ENCODE data around the gene RNU1-3.
"Not testable (repeated sequence)": the region's sequence is repeated elsewhere in the genome, so short reads cannot be mapped to it uniquely, and the experiment has no call there.

The RNU1-3 gene

DNA sequence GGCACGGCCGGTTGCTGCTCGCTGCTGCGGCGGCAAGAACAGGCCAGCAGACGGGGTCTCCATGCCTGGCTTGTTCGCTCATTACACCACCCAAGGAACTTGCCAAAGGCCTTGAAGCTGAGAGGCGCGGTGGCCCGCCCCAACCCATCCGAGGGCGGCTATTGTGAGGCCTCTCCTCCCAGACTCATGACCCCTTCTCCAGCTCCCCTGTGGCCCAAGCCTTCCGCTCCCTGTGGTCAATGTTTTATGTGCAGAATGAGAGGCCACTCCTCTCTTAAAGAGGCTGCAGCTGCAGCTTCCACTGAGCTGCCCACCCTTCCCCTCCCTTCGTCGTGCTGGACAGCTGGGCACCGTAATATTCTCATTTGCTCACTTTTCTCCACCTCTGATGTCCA is 27.6 kb upstream of the RNU1-3 start:
- H3K4me3 ChIP-seq (ENCODE audit: low read length): not testable (repeated sequence)

DNA sequence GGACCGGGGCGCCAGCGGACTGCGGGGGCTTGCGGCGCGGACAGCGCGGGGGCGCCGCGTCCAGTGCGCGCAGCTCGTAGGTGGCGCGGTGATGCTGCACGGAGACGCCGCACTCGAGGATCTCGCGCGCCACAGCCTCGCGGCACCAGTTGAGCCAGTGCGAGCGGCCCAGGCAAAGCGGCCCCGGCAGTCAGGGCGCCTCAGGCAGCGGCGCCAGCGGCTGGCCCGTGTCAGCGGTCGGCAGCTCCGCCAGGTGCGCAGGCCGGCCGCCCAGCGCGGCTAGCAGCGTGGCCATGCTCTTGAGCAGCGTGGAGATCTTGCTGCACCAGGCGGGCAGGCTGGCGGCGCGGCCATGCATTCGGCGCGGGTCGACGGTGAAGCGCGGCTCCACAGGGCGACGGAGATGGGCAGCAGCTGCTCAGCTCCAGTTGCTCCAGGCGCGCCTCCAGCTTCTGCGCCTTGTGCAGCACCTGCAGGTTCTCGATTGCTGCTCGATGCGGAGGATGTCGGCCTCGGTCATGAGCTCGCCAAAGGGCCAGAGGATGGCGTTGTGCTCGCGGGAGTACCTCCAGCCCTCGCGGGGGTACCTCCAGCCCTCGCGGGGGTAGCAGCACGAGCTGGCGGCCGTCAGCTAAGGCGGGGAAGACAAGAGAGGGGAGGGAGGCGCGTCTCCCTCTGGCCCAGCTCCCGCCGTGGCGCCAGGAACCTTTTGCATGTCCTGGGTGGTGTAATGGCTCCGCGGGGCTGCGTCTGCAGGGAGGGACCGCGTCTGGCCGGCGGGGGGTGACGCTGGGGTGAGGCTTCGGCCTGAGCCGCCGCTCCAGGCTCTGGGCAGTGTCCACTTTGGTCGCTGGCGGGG is 26.9 kb upstream of the RNU1-3 start:
- H3K4me3 ChIP-seq (ENCODE audit: low read length): not testable (repeated sequence)

DNA sequence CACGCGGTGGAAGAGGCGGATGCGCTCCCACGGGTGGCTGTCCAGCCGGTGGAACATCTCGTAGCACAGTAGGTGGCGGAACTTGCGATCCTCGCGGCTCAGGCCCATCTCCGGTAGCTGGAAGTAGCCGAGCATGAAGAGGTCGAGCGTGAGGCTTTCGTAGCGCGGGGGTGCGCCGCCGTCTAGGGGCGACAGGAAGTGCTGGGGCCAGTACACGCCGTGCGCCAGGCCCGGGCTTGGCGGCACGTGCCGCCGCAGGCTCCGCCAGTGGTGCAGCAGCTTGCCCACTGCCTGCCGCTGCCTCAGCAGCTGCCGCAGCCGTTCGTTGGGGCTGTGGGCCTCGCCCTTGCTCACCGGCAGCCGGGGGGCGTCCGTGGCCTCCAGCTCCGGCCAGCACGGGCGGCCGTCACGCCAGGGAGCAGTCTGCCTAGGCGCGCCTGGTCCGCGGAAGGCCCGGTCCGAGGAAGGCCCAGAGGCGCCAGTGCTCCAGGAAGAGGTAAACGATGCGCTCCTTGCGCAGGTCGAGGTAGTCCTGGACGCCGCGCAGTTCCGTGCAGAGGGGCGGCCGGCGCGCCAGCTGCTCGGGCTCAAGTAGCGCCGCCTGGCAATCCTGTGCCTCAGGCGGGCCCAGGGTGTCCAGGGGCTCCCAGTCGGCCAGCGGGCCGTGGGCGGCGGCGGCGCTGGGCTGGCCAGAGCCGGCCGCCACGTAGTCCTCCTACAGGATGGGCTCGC is 26.1 kb upstream of the RNU1-3 start:
- H3K4me3 ChIP-seq (ENCODE audit: low read length): not testable (repeated sequence)

DNA sequence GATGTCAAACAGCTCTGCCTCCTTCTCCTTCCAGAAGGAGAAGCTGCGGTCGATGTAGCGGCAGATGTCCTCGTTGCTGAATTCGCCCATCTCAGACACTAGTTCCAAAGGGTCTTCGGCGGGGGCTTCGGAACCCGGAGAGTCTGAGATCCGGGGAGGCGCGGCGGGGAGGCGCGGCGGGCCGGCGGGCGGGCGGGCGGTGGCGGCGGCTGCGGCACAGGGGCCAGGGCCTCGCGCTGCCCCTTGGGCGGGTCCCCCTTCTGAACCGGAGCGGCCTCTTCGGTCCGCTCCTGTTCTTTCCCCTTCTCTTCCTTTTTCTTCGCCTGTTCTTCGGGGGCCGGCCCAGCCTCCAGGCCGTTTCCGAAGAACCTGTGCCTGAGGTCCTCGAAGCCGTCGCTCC is 25.5 kb upstream of the RNU1-3 start:
- H3K4me3 ChIP-seq (ENCODE audit: low read length): not testable (repeated sequence)

DNA sequence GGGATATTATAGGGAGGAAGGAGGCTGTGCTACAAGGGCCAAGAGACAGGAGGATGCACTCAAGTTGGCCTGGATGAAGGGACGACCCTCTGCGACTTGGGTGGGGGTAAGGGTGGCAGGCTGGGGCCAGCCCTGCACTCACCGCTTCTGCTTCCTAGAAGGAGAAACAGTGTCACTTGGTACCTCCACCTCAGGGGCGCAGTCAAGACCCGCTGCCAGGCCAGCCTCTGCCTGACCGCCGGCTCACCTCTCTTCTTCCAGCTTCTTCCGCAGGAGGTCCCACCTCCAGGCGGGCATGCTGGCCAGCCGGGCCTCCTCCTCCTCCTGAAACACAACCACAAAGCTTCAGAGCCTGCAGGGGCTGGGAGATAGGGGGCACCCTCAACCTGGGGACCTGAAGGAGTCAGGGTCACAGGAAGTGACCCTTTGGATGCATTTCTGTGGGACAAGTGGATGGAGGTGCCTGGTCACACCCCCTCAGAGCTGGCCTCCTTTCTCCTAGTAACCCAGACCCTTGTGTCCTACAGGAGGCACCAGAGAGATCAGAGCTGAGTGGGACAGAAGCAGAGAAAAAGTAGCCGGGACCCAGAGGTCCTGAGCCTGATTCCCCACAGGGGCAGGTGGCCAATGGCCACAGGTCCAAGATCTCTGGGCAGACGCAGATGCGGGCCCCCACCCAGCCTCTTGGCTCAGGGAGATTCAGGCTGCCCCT is 24.4 kb upstream of the RNU1-3 start:
- H3K4me3 ChIP-seq (ENCODE audit: low read length): not testable (repeated sequence)

DNA sequence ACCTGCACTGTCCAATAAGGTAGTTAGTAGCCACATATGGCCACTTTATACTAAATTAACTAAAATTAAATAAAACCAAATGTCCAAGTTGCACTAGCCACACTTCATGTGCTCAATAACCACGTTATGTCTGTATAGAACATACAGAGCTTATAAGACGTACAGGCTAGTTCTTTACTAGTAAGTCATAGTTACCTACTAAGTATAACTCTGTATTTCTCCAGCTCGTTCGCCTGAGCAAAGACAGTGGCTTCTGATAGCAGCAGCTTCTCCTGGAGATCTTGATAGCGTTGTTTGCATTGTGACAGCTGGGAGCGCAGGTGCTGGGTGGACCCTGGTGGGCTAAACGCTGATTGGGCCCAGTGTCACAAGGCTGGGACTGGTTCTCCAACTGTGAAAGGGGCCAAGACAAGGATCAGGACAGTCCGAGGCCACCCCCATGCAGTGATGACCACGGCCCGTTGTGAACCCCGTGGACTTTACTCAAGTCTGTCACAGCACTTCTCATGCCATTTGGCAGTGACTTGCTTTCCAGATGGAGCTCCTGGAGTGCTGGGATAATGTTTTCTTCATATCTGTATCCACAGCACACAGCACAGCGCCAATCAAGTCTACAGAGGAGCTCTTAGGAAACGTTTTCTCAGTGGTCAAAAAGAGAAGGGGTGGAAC is 20.5 kb upstream of the RNU1-3 start:
- not testable (repeated sequence) for H3K4me3 ChIP-seq (ENCODE audit: low read length)

DNA sequence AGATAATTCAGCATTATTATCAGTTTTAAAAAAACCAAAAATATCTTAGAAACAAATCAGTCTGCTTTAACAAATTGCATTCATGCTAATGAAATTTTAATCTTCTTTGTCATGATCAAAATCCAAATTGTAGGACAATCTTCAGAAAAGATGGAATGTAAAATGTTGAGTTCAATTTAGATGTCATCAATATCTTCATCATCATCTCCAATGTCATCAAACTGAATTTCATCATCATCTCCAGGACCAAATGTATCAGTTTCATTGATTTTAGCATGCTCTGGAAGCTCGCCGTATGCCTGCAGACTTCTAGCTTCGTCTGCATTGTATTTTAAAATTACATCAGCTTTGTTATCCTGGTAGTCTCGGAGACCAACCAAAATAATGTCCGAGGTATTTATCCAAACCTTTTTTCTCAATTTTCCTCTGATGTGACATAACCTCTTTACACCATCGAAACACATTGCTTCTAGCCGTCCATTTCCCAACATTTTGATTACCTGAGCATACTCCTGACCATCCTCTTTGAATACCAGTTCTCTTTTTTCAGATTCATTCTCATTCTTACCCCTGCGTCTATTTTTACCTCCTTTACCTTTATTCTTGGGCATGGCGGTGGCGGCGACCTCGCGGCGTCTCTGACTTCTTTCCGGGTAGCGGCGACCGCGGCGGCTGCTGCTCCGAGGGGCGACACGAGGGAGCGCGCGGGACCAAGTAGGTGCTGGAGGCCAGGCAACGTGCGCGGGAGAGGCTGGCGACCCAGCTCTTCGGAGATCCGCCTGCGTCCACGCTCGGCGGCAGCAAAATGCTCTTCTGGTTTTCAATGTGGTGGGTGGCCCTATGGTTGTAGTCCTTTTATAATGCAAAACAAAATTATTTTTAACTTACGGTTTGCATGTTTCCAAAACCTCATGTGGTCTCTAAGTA is 19.0 kb upstream of the RNU1-3 start:
- not testable (repeated sequence) for H3K4me3 ChIP-seq (ENCODE audit: low read length)

DNA sequence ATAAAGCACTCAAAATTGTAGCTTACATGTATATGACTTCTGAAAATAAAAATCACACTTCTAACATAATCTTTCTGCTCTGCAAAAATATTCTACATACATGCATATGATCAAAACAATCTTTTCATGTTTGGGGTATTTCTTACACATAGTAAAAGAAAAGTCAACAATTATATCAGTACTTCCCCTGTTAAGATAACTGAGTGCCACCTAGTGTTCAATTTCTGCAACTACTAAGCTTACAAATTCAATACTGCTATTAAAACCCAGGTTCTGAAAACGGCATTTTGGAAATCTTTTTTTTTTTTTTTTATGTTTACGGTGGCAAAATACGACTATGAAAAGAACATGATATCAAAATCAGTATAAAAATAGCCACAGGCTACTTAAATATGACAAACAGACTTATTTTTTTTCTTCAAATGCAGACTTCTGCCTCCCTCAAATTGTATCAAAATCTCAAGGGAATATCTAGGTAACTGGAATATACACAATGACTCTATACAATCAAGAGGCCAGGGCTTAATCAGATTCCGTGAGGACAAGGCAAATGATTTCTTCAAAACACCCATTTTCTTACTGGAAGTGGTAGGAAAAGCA is 18.1 kb upstream of the RNU1-3 start:
- H3K4me3 ChIP-seq (ENCODE audit: low read length): not testable (repeated sequence)

DNA sequence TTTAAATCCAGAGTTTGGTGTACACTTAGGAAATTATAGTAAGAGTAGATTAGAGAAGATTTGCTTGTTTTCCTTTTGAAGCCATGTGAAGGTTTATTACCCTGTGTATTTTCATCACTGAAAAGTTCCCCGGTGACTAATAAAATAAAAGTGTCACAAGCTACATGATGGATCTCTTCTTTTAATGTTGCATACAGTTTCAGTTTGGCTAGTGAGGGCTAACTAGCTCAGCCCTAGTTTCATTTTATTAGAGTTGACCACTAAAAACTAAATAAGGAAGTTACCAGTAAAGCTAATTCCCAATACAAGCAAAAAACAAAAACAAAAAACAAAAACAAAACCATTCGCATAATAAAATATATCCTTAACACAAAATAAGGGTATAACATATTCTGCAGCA is 17.4 kb upstream of the RNU1-3 start:
- H3K4me3 ChIP-seq (ENCODE audit: low read length): not testable (repeated sequence)

DNA sequence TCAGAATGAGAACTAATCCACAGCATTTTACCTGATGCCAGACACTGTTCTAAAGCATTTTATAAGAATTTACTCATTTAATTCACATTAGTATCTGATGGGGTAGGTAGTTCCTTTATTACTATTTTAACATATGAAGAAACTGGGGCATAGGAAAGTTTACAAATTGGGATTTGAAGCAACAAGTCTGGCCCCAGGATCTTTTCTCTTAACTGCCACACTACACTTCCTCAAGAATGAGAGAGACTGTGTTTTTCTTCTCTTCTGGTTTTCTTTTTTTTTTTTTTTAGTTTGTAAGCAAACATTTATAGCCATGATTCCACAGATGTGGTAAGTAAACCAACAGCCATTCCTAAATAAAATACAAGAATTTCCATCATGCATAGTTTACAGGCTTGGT is 16.1 kb upstream of the RNU1-3 start:
- not testable (repeated sequence) for H3K4me3 ChIP-seq (ENCODE audit: low read length)

DNA sequence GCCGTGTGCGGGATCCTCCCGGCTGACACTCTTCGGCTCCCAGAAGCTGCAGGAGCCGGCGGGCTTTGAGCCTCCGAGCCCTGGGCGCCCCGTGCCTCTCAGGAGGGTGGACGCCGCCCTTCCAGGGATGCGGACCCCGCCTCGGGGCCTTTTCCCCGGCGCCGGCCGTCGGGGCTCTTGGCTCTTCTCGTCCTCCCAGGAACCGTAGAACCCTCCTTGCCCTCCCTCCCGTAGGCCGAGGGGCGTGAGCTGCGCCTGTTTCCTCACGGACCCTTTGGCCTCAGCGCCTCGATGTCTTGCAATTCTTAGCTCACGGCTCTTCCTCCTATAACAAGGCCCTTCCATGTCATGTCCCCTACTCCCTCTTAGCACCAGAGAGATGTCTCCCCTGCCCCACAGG is 13.6 kb upstream of the RNU1-3 start:
- H3K4me3 ChIP-seq (ENCODE audit: low read length): not testable (repeated sequence)

DNA sequence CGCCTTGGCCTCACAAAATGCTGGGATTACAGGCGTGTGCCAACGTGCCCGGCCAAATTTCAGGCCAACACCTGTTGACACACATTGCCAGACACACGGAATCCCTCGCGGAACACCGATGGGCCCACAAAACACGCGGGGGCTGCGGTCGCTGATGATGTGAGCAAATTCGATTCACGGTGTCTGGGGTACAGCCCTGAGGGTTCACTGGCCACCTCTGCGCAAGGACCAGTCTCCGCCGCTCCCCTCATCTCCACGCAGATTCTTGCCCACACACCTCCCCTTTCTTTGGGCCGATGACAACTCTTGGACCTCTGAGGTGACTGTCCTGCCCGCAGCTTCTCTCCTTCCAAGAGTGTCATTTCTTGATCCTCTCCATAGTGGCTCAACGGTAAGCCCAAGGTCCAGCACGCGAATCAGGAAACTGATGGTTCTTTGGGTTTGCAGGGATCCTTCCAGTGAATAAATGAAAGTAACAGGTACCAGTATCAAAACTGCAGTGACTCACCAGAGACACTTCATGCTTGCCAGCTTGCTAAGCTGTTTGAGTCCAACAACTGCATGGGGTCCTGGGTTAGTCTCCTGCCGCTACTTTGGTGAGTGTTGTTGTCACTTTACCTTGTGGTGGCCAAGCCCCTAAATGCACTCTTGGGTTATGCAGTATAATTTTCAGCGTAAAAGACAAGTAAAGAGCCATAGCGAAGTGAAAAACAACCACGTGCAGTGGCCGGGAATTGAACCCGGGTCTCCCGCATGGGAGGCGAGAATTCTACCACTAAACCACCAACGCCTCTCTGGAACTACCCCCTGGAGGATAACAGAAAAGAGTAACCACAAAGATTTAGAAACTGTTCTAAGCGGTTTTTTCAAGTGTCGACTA is 11.0 kb upstream of the RNU1-3 start:
- no peak for TF ChIP-seq ZNF274 (IDR thresholded peaks at IDR 0.05; ENCODE audit: low read depth, low read length)
- H3K4me3 ChIP-seq (ENCODE audit: low read length): no peak overlapping the region

DNA sequence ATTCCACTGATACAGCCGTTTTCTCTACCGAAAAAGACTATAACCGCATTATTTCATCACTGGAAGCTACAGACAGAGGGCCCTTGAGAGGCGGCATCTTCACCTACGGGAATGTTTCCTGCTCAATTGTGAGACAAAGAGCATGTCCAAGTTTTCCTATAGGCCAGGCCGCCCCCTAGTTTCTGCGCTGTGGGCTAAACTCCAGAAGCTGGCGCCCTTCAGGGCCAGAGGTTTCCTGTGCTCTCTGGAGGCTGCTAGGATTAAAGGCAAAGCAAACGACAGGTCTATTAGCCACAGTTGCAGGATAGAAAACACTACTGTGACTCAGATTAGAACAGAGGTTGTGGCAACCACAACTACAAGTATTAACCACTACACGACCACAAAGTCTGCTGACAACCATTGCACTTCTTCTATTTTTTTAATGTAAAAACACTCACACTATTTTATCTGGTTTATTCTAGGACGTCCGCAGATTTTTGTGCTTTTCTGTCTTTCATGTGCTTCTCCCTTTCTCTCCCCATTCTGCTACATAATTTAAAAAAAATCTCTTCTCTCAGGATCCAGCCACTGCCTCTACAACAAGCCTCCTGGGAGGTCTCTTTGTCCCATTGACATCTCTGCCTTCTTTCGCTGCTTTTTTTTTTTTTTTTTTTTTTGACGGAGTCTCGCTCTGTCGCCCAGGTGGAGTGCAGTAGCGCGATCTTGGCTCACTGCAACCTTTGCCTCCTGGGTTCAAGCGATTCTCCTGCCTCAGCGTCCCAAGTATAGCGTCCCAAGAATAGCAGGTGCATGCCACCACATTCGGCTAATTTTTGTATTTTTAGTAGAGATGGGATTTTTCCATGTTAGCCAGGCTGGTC is 10.1 kb upstream of the RNU1-3 start:
- not testable (repeated sequence) for H3K4me3 ChIP-seq (ENCODE audit: low read length)

DNA sequence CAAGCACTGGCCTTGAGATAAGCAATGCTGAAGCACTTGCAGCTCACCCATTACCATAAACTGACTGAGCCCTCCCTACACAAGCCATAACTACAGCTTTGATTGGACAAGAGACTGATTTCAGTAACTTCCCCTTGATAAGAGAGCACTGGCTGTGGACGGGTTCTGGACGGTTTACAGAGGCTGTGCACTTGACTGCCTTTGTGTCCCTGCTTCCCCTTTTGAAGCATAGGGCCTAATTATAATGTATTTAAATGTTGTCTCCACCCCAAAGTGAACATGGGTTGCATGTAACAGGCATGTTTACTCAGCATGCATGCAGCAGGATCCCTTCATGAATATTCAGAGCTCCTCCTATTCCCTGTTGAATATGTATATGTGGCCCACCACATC is 8.4 kb upstream of the RNU1-3 start:
- not testable (repeated sequence) for H3K4me3 ChIP-seq (ENCODE audit: low read length)

DNA sequence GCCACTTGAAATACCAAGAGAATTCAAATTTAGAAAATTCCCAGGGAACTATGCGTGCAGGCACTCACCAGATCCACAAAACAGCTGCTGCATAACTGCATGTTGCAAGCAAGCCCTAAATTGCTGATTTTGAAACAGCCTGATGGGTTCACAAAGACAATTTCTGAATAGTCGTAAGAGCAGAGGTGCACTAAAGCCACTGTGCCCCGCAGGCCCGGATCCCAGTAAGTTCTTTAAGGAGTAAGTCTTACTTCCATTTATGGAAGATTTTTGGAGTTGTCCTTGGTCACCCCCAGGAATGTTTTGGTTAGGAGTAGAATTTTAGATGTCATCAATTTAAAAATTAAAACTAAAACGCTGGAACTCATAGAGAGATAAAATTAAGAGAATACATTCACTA is 7.2 kb upstream of the RNU1-3 start:
- H3K4me3 ChIP-seq (ENCODE audit: low read length): not testable (repeated sequence)

DNA sequence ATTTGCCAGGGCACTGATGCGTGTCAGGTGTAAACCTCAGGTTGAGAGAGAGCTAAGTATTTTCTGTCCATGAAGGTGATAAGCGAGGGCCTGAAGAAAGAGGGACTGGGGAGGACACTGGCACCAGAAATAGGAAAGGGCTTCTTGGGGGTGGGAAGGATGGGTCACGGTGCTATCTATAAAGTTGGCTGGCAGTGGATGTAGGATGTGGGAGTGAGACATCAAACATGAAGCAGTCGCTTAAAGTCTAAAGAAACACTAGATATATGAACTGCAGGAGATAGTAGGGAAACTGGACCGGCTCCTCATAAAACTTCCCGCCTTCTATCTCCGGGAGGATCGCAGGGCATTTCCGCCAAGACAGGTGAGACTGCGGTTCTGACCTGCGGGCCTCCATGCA is 912 bp downstream of the RNU1-3 start:
- not testable (repeated sequence) for H3K4me3 ChIP-seq (ENCODE audit: low read length)

DNA sequence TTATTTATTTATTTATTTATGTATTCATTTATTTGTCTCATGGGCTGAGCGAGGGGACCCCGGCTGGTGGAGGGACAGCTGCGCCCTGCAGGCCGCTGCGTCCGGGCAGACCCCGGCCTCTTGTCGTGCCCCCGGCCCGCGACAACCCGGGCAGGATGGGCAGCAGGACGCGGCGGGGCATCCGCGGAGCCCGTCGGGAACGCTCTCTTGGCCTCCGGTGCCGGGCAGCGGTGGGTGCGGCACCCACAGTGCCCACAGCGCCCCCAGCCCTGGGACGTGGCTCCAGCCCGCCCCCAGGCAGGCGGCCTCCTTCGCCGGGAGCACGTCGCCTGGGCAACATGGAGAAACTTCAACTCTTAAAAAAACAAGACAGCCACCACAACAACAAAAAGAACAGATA is 8.5 kb downstream of the RNU1-3 start:
- H3K4me3 ChIP-seq (ENCODE audit: low read length): not testable (repeated sequence)

All from GM08714 (cell line).